Loucy (cell line): Measurements from ENCODE around the gene OLA1.

ENCODE experiments used
- H2AFZ ChIP-seq: fragments of 200-600 bp; sonication (generic); 2 replicates; pipeline ENCODE4 v1.6.0; 2016; ENCODE audit warnings: antibody characterized with exemption, mild to moderate bottlenecking, low read length, moderate library complexity
- H3F3A ChIP-seq: fragments of 200-600 bp; 2 replicates; pipeline ENCODE4 v1.6.0; 2016; ENCODE audit warnings: antibody characterized with exemption, low read depth, mild to moderate bottlenecking
- H3K27me3 ChIP-seq: fragments of 200-600 bp; sonication (generic); 2 replicates; pipeline ENCODE4 v1.6.1; 2014; ENCODE audit warnings: low read length, mild to moderate bottlenecking; ENCODE audit not compliant: insufficient read depth, poor library complexity, severe bottlenecking
- H3K36me3 ChIP-seq: fragments of 200-600 bp; sonication (generic); 2 replicates; pipeline ENCODE4 v1.6.1; 2016; ENCODE audit warnings: low read length; ENCODE audit not compliant: insufficient read depth
- H3K4me1 ChIP-seq: fragments of 200-600 bp; sonication (generic); 2 replicates; pipeline ENCODE4 v1.5.1; 2014; ENCODE audit warnings: low read length, mild to moderate bottlenecking; ENCODE audit not compliant: insufficient read depth, poor library complexity, severe bottlenecking
- H3K4me2 ChIP-seq: fragments of 200-600 bp; sonication (generic); 2 replicates; pipeline ENCODE4 v1.6.0; 2014; ENCODE audit warnings: antibody characterized with exemption, low read length, low read depth, mild to moderate bottlenecking; ENCODE audit not compliant: poor library complexity, severe bottlenecking
- H3K4me3 ChIP-seq: fragments of 200-600 bp; sonication (generic); 2 replicates; pipeline ENCODE4 v1.5.1; 2014; ENCODE audit warnings: low read length, mild to moderate bottlenecking, mixed read lengths; ENCODE audit not compliant: poor library complexity, severe bottlenecking
- H3K79me2 ChIP-seq: fragments of 200-600 bp; sonication (generic); 2 replicates; pipeline ENCODE4 v1.6.1; 2014; ENCODE audit warnings: low read length; ENCODE audit not compliant: insufficient read depth
- H3K9ac ChIP-seq: fragments of 200-600 bp; sonication (generic); 2 replicates; pipeline ENCODE4 v1.6.0; 2014; ENCODE audit warnings: mild to moderate bottlenecking, low read depth, low read length, moderate library complexity; ENCODE audit not compliant: poor library complexity, severe bottlenecking
- H3K9me2 ChIP-seq: fragments of 200-600 bp; sonication (generic); replicated peaks from 2 replicates; pipeline ENCODE4 v1.6.1; 2016; ENCODE audit warnings: low read depth, low read length, mixed read lengths
- H3K9me3 ChIP-seq: fragments of 200-600 bp; sonication (generic); 2 replicates; pipeline ENCODE4 v1.6.1; 2014; ENCODE audit warnings: mild to moderate bottlenecking, antibody characterized with exemption, low read length, low read depth; ENCODE audit not compliant: insufficient read depth
- H4K20me1 ChIP-seq: fragments of 200-600 bp; sonication (generic); 2 replicates; pipeline ENCODE4 v1.6.0; 2014; ENCODE audit warnings: antibody characterized with exemption, low read length, mild to moderate bottlenecking; ENCODE audit not compliant: insufficient read depth, poor library complexity, severe bottlenecking
- CTCF ChIP-seq: fragments of 200-600 bp; sonication (generic); conservative IDR thresholded peaks from 2 replicates; pipeline ENCODE4 v1.5.1; 2014; ENCODE audit warnings: mild to moderate bottlenecking, antibody characterized with exemption, low read length
- EZH2phosphoT487 ChIP-seq: fragments of 200-600 bp; IDR thresholded peaks from 2 replicates; pipeline ENCODE4 v1.6.1; 2018; ENCODE audit warnings: antibody characterized with exemption, mild to moderate bottlenecking, moderate library complexity, borderline replicate concordance

The OLA1 gene

GRCh38 chr2:174071321-174071720 is 177.0 kb downstream of the OLA1 start:
- Histone ChIP-seq H3K9ac (no peak overlapping the region), H3K4me2 (no peak overlapping the region), H3K27me3 (no peaks in the 10 kb centered on the region), H3K36me3 (peaks cover 18% of the 10 kb centered on the region; the same call in 1 of the 2 replicates), H4K20me1 (no peaks in the 10 kb centered on the region), H3K4me1 (no peaks in the 10 kb centered on the region), H3K79me2 (no peaks in the 10 kb centered on the region), H3K9me2 (no peaks in the 10 kb centered on the region), H3K4me3 (no peak overlapping the region), H3F3A (no peaks in the 10 kb centered on the region), H2AFZ (no peak overlapping the region), H3K9me3 (no peaks in the 10 kb centered on the region)
- no peak for TF ChIP-seq EZH2phosphoT487
- TF ChIP-seq CTCF = no peak

GRCh38 chr2:174070281-174070680 is 178.1 kb downstream of the OLA1 start:
- no peaks in the 10 kb centered on the region for H3F3A ChIP-seq

GRCh38 chr2:174067815-174068214 is 180.5 kb downstream of the OLA1 start:
- H3K27me3 ChIP-seq = no peaks in the 10 kb centered on the region
- H2AFZ ChIP-seq = no peak overlapping the region

More at GRCh38 chr2:174070281-174070680, 178.1 kb downstream of the OLA1 start:
- no peaks in the 10 kb centered on the region for H3K79me2 ChIP-seq
- H3K9me2 ChIP-seq = no peaks in the 10 kb centered on the region
- no peaks in the 10 kb centered on the region for H3K27me3 ChIP-seq
- no peak overlapping the region for H2AFZ ChIP-seq
- no peaks in the 10 kb centered on the region for H3K9me3 ChIP-seq
- H3K4me2 ChIP-seq = no peak overlapping the region
- H3K4me3 ChIP-seq = no peak overlapping the region
- peaks cover 14% of the 10 kb centered on the region; the same call in 1 of the 2 replicates for H3K36me3 ChIP-seq
- H3K4me1 ChIP-seq = no peaks in the 10 kb centered on the region
- H3K9ac ChIP-seq = no peak overlapping the region
- TF ChIP-seq EZH2phosphoT487 (no peak), CTCF (no peak)
- H4K20me1 ChIP-seq = no peaks in the 10 kb centered on the region

More at GRCh38 chr2:174067815-174068214, 180.5 kb downstream of the OLA1 start:
- H3K9ac ChIP-seq = no peak overlapping the region
- no peaks in the 10 kb centered on the region for H3K9me2 ChIP-seq
- no peaks in the 10 kb centered on the region for H4K20me1 ChIP-seq
- H3K36me3 ChIP-seq = no peaks in the 10 kb centered on the region
- H3K9me3 ChIP-seq = no peaks in the 10 kb centered on the region
- H3K4me2 ChIP-seq = no peak overlapping the region
- no peaks in the 10 kb centered on the region for H3F3A ChIP-seq
- no peaks in the 10 kb centered on the region for H3K4me1 ChIP-seq
- H3K79me2 ChIP-seq = no peaks in the 10 kb centered on the region
- no peak overlapping the region for H3K4me3 ChIP-seq
- no peak for TF ChIP-seq CTCF
- no peak for TF ChIP-seq EZH2phosphoT487
